ENCODE results near the gene NPS.

GRCh38 chr10:127526161-127526560, 22.9 kb upstream of the NPS start:
- TF ChIP-seq CTCF (IDR thresholded peaks at IDR 0.05; ENCODE audit: low read depth, low read length): no peak
- no peak for TF ChIP-seq EZH2phosphoT487 (IDR thresholded peaks at IDR 0.05; ENCODE audit: low read depth)
